Left ventricle myocardium inferior (tissue), 1 donor: Measurements from ENCODE around the gene DPP7. TPM values are rescaled to one million over a fixed set of nuclear protein-coding genes. Genes with fewer than 3 reads are reported as not detected.

Experiments used
- DNase-seq: peaks from one replicate; pipeline ENCODE4 v3.0.0-alpha.2; 2020
- H3K27ac ChIP-seq: fragments of 200-600 bp; replicated peaks from 2 replicates; pipeline ENCODE4 v1.8.0; 2021
- H3K27me3 ChIP-seq: fragments of 200-600 bp; 2 replicates; pipeline ENCODE4 v1.8.0; 2021; ENCODE audit warnings: low read depth
- H3K36me3 ChIP-seq: fragments of 200-600 bp; 2 replicates; pipeline ENCODE4 v1.8.0; 2021
- H3K4me1 ChIP-seq: fragments of 200-600 bp; 2 replicates; pipeline ENCODE4 v1.8.0; 2021
- H3K4me3 ChIP-seq: fragments of 200-600 bp; 2 replicates; pipeline ENCODE4 v1.8.0; 2021; ENCODE audit warnings: mild to moderate bottlenecking, moderate library complexity
- H3K9me3 ChIP-seq: fragments of 200-600 bp; replicated peaks from 2 replicates; pipeline ENCODE4 v1.8.0; 2021
- CTCF ChIP-seq: fragments of 200-600 bp; IDR thresholded peaks from 2 replicates; pipeline ENCODE4 v1.8.0; 2021; ENCODE audit warnings: antibody characterized with exemption, mild to moderate bottlenecking, borderline replicate concordance
- intact Hi-C: fragments of 100-400 bp; cut with micrococcal nuclease; formaldehyde crosslinking; loops from one replicate; pipeline ENCODE4 v1.11.0; 2022
- total RNA-seq: library from RNA; stranded (reverse); fragmentation: NEBNext Ultra II Directional; extraction: Animal tissue kit (Norgen Biotek cat#: 25700); gene quantifications from one replicate; pipeline ENCODE4 v1.2.1, GENCODE V29; 2021
- donor health status: DM: no; HTN: yes; CAD: no; lungs with severe emphysema.

The DPP7 gene
- total RNA-seq, 1 donor from 2014 or later: 130 TPM

- intact Hi-C loops: no loop called here
- no peaks in the 10 kb centered on the region for H3K27me3 ChIP-seq
- H3K27ac ChIP-seq: no peak overlapping the region
- H3K36me3 ChIP-seq: peaks cover 88% of the 10 kb centered on the region
- H3K4me1 ChIP-seq: peaks cover 5% of the 10 kb centered on the region
- DNase-seq: no peak
- H3K4me3 ChIP-seq: no peak overlapping the region
- no peak for TF ChIP-seq CTCF
- H3K9me3 ChIP-seq: no peaks in the 10 kb centered on the region
Observed at GRCh38 chr9:137108608-137109249, 5.8 kb downstream of the DPP7 start.

GRCh38 chr9:137107982-137108381 is 6.6 kb downstream of the DPP7 start:
- intact Hi-C loops: no loop called here
- Histone ChIP-seq H3K27ac (no peak overlapping the region), H3K4me1 (no peaks in the 10 kb centered on the region), H3K36me3 (peaks cover 95% of the 10 kb centered on the region), H3K4me3 (no peak overlapping the region), H3K9me3 (no peaks in the 10 kb centered on the region), H3K27me3 (no peaks in the 10 kb centered on the region)
- no peak for DNase-seq
- no peak for TF ChIP-seq CTCF

- intact Hi-C loops: no loop called here
- Histone ChIP-seq H3K9me3 (no peaks in the 10 kb centered on the region), H3K4me1 (no peaks in the 10 kb centered on the region), H3K36me3 (peaks cover 92% of the 10 kb centered on the region), H3K27me3 (no peaks in the 10 kb centered on the region), H3K27ac (no peak overlapping the region), H3K4me3 (no peak overlapping the region)
- TF ChIP-seq CTCF: no peak
- no peak for DNase-seq
Observed at GRCh38 chr9:137107312-137107921, 7.1 kb downstream of the DPP7 start.

- Histone ChIP-seq H3K9me3 (no peaks in the 10 kb centered on the region), H3K27me3 (no peaks in the 10 kb centered on the region), H3K4me1 (no peaks in the 10 kb centered on the region), H3K27ac (no peak overlapping the region), H3K36me3 (peaks cover 92% of the 10 kb centered on the region), H3K4me3 (no peak overlapping the region)
- intact Hi-C loops: no loop called here
- no peak for DNase-seq
- no peak for TF ChIP-seq CTCF
Observed at GRCh38 chr9:137106662-137107250, 7.8 kb downstream of the DPP7 start.

GRCh38 chr9:137105814-137106661 is 8.5 kb downstream of the DPP7 start:
- intact Hi-C loops: no loop called here
- peaks cover 94% of the 10 kb centered on the region for H3K36me3 ChIP-seq
- TF ChIP-seq CTCF: no peak

More at GRCh38 chr9:137105814-137106661, 8.5 kb downstream of the DPP7 start:
- no peak overlapping the region for H3K27ac ChIP-seq
- no peak overlapping the region for H3K4me3 ChIP-seq
- H3K4me1 ChIP-seq: no peaks in the 10 kb centered on the region
- no peaks in the 10 kb centered on the region for H3K27me3 ChIP-seq
- no peak for DNase-seq
- H3K9me3 ChIP-seq: no peaks in the 10 kb centered on the region
